Astrocyte of the cerebellum (primary cell): ENCODE data around the gene TMEM123.
"Not testable (repeated sequence)": the region's sequence is repeated elsewhere in the genome, so short reads cannot be mapped to it uniquely, and the experiment has no call there.

Experiments used
- DNase-seq: peaks from one replicate; pipeline ENCODE4 v3.0.0-alpha.2; 2011; ENCODE audit warnings: low read depth
- H3K4me3 ChIP-seq: 2 replicates; pipeline ENCODE4 v1.5.1; 2011; ENCODE audit warnings: mild to moderate bottlenecking, low read depth, low read length, moderate library complexity
- CTCF ChIP-seq: IDR thresholded peaks from 2 replicates; pipeline ENCODE4 v1.5.1; 2012; ENCODE audit warnings: low read length, low read depth, moderate library complexity, mild to moderate bottlenecking; ENCODE audit errors: missing control alignments
- in situ Hi-C: cut with HindIII; loops from 2 replicates; pipeline ENCODE4 v1.10.0; 2017; ENCODE audit warnings: low sequenced_read_pairs

TMEM123 gene

GRCh38 chr11:102378818-102379217, 73.7 kb downstream of the TMEM123 start:
- no peak for TF ChIP-seq CTCF
- no peak overlapping the region for H3K4me3 ChIP-seq

GRCh38 chr11:102377891-102378290, 74.7 kb downstream of the TMEM123 start:
- DNase-seq: no peak
- in situ Hi-C loops: no loop called here
- TF ChIP-seq CTCF: no peak
- H3K4me3 ChIP-seq: no peak overlapping the region

More at GRCh38 chr11:102378818-102379217, 73.7 kb downstream of the TMEM123 start:
- DNase-seq: no peak
- in situ Hi-C loops: no loop called here

GRCh38 chr11:102375720-102376399, 76.7 kb downstream of the TMEM123 start:
- TF ChIP-seq CTCF: no peak
- in situ Hi-C loops: no loop called here
- no peak overlapping the region for H3K4me3 ChIP-seq
- DNase-seq: no peak

GRCh38 chr11:102374633-102375424, 77.7 kb downstream of the TMEM123 start:
- H3K4me3 ChIP-seq, DNase-seq, in situ Hi-C loops: not testable (repeated sequence)

- H3K4me3 ChIP-seq: no peak overlapping the region
- DNase-seq: no peak
- TF ChIP-seq CTCF: no peak
- in situ Hi-C loops: no loop called here
Measured at GRCh38 chr11:102368472-102368871, 84.1 kb downstream of the TMEM123 start.

- DNase-seq: peak; percentile 13
- in situ Hi-C loops: no loop called here
- TF ChIP-seq CTCF: no peak
- no peak overlapping the region for H3K4me3 ChIP-seq
Measured at GRCh38 chr11:102367364-102367763, 85.2 kb downstream of the TMEM123 start.

GRCh38 chr11:102364991-102365390, 87.6 kb downstream of the TMEM123 start:
- in situ Hi-C loops: no loop called here
- DNase-seq: no peak

More at GRCh38 chr11:102364991-102365390, 87.6 kb downstream of the TMEM123 start:
- TF ChIP-seq CTCF: no peak
- no peak overlapping the region for H3K4me3 ChIP-seq
